Heart right ventricle (tissue), 16 donors: Measurements from ENCODE around the gene RGL1. TPM values are rescaled to one million over a fixed set of nuclear protein-coding genes. Genes with fewer than 3 reads are reported as not detected.

Experiments
- ATAC-seq, 8 donors: fragments of 200-7000 bp; cut with Tn5 transposase; one replicate each; pipeline ENCODE4 v1.9.1; 2020; ENCODE audit warnings: mild to moderate bottlenecking in 8 of 8, moderate library complexity in 8 of 8, moderate number of reproducible peaks in 1 of 8
- DNase-seq, 2 donors: peaks; one replicate each; pipeline ENCODE4 v3.0.0-alpha.2; 2020
- H3K27ac ChIP-seq, 10 donors: fragments of 200-600 bp; sonication (generic) in 2 of 10; one replicate each; pipeline versions ENCODE4 v1.5.0 to v1.8.0; 2020 to 2022; ENCODE audit warnings: mild to moderate bottlenecking in 3 of 10
- H3K27me3 ChIP-seq, 7 donors: fragments of 200-600 bp; one replicate each; pipeline ENCODE4 v1.8.0; 2021 to 2022; ENCODE audit warnings: mild to moderate bottlenecking in 2 of 7
- H3K36me3 ChIP-seq, 9 donors: fragments of 200-600 bp; sonication (generic) in 1 of 9; one replicate each; pipeline versions ENCODE4 v1.5.0 to v1.8.0; 2020 to 2022; ENCODE audit warnings: mild to moderate bottlenecking in 2 of 9
- H3K4me1 ChIP-seq, 9 donors: fragments of 200-600 bp; sonication (generic) in 1 of 9; one replicate each; pipeline versions ENCODE4 v1.5.0 to v1.8.0; 2020 to 2022; ENCODE audit warnings: mild to moderate bottlenecking in 4 of 9
- H3K4me3 ChIP-seq, 10 donors: fragments of 200-600 bp; sonication (generic) in 2 of 10; one replicate each; pipeline versions ENCODE4 v1.5.0 to v1.8.0; 2020 to 2022; ENCODE audit warnings: mild to moderate bottlenecking in 7 of 10, moderate library complexity in 2 of 10
- H3K9me3 ChIP-seq, 11 donors: fragments of 200-600 bp in 10 of 11; sonication (generic) in 2 of 11; one replicate each; pipeline versions ENCODE4 v1.5.0 to v1.8.0; 2013 to 2022; ENCODE audit warnings: mild to moderate bottlenecking in 2 of 11, control low read depth in 1 of 11, moderate library complexity in 1 of 11
- CTCF ChIP-seq, 9 donors: fragments of 200-600 bp; sonication (generic) in 2 of 9; IDR thresholded peaks; one replicate each; pipeline versions ENCODE4 v1.5.0 to v1.8.0; 2021 to 2022; ENCODE audit warnings: antibody characterized with exemption in 9 of 9, mild to moderate bottlenecking in 5 of 9, moderate library complexity in 1 of 9
- WGBS, 2 donors: extraction: QIAGEN DNeasy Blood & Tissue Kit; methylation state at CpG; one replicate each; pipeline ENCODE4 v1.1.7; 2013; ENCODE audit warnings: inconsistent platforms in 1 of 2; 5-methylcytosine and 5-hydroxymethylcytosine counted together
- intact Hi-C, 10 donors: fragments of 100-400 bp; cut with DNase I; formaldehyde crosslinking; loops; one replicate each; pipeline versions ENCODE4 v1.11.1 to v1.14.2; 2022
- polyA plus RNA-seq, 2 donors: library from polyadenylated mRNA; stranded (reverse); fragments of 200-250 nt; gene quantifications; one replicate each; pipeline ENCODE4 v1.2.3, GENCODE V29; 2013
- total RNA-seq, 10 donors: library from RNA; stranded (reverse); fragmentation: NEBNext Ultra II Directional in 3 of 10; extraction: Animal tissue kit (Norgen Biotek cat#: 25700) in 3 of 10; gene quantifications; one replicate each; pipeline versions ENCODE4 v1.2.1 to v1.2.4, GENCODE V29; 2021 to 2023
- donor health status: Arrhythmogenic right ventricular cardiomyopathy.
- donor health status: ischemic (EF 13 %, LVEDD 7.1; RV severe dilation, severe dysfunction).
- donor health status: healthy with polysubstance abuse.
- donor health status: DM: no; HTN: yes; CAD: no.
- donor health status: DM: no; HTN: no; CAD: no.
- donor health status: ischemic (EF 25% LVEDD 6.9; RV normal size, moderate dysfunction).
- donor health status: ischemic (EF 25% LVEDD 5.7; RV mildly dilated, moderate dysfunction).
- donor health status: healthy.
- donor health status: DM: yes; HTN: yes; CAD: no.
- donor health status: Ischemic cardiomyopathy.
- donor health status: ischemic (EF 35%, LVEDD 5.7; RV mildly dilated, moderate dysfunction).
- donor health status: nonischemic (EF 11% LVEDD 7.7; RV severe dilation, severe dysfunction).
- donor health status: DM: yes; HTN: yes; CAD: no.
- donor health status: PGD.
- donor health status: ischemic (EF 29% LVEDD 5.4; RV normal size, mild dysfunction).
- donor health status: nonischemic (EF 23%, LVEDD 6.1; RV moderate dilation, normal function).

RGL1 gene
- total and polyA plus RNA-seq, 12 donors = 3.8 to 33.4 (median 18.4) TPM

DNA sequence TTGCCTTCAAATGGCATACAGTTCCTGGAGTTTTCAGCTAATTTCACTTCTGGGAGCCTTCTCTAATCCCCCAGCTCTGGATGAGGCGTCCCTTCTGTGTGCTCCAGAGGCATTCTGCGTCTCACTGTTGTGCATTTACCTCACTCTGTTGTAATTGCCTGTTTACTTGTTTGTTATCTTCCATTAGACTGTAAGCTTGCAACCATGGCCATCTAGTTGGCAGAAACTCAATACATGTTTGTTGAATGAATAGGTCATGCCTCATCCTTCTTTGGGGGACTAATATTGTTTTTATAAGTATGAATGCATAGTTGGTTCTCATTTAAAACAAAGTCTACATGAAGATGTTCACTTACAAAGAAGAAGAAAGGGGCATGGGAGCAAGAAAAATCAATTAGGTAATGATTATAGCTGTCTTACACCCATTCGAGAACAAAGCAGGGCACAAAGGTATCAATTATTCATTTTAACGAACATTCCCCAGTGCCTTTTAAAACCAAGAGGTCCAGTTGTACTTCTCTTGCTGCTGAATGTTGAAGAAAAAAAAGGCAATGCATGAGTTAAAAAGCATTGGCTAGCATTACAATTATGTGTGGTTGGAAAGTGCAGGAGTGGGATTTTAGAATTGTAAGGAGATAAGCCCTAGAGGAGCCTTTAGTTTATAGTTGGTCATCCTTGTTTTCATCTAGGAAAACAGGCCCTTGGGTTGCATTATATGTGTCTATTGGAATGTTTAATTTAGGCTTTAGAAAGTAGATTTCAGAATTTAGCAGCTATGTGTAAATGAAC, 6.0 kb downstream of the RGL1 start:
- Histone ChIP-seq H3K4me3 (peak overlapping the region in 1 of 10 donors; percentile 20), H3K4me1 (peaks cover 0 to 99% (median 84%) of the 10 kb centered on the region in 9 donors), H3K27ac (peak overlapping the region in 1 of 10 donors; percentile 29), H3K27me3 (no peaks in the 10 kb centered on the region), H3K9me3 (no peaks in the 10 kb centered on the region), H3K36me3 (peaks cover 0 to 11% (median 0%) of the 10 kb centered on the region in 9 donors)
- DNase-seq (no peak), ATAC-seq (no peak)
- WGBS, 2 donors = 86 to 88% methylated on average over 4 of the region's 4 CpGs
- intact Hi-C loops = loop anchor here in 1 of 10 donors (5.0 kb wide), 1 partner anchor 81 kb away; no protein-coding TSS in a partner anchor
- TF ChIP-seq CTCF (IDR thresholded peaks at IDR 0.05) = no peak

DNA sequence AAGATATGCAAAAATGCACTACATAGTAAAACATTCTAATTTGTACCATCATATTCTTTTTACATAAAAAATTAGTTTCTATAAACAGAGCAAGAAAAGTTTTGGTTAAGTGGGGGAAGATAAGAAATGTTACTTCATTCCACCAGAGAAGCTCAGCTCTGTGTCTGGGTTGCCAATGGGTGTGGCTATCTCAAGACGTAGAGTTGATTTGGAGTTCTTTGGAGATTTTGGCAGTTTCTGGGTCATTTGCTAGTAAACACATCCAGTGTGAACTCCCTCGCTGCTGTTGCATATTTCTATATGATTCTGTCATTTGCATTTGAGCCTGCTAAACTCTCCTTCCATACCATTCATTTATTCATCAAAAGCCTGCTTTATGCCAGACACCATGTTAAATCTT, 7.2 kb downstream of the RGL1 start:
- 64 to 74% methylated on average over 2 of the region's 2 CpGs for WGBS, 2 donors
- ATAC-seq (peak in 1 of 8 donors; percentile 25), DNase-seq (no peak)
- Histone ChIP-seq H3K27ac (peak overlapping the region in 2 of 10 donors; percentile 15 to 33), H3K4me1 (peaks cover 0 to 99% (median 85%) of the 10 kb centered on the region in 9 donors), H3K36me3 (peaks cover 0 to 11% (median 0%) of the 10 kb centered on the region in 9 donors), H3K27me3 (no peaks in the 10 kb centered on the region), H3K9me3 (no peaks in the 10 kb centered on the region), H3K4me3 (peak overlapping the region in 1 of 10 donors; percentile 2)
- intact Hi-C loops = loop anchor here in 1 of 10 donors (5.0 kb wide), 1 partner anchor 80 kb away; no protein-coding TSS in a partner anchor
- TF ChIP-seq CTCF (IDR thresholded peaks at IDR 0.05) = no peak

DNA sequence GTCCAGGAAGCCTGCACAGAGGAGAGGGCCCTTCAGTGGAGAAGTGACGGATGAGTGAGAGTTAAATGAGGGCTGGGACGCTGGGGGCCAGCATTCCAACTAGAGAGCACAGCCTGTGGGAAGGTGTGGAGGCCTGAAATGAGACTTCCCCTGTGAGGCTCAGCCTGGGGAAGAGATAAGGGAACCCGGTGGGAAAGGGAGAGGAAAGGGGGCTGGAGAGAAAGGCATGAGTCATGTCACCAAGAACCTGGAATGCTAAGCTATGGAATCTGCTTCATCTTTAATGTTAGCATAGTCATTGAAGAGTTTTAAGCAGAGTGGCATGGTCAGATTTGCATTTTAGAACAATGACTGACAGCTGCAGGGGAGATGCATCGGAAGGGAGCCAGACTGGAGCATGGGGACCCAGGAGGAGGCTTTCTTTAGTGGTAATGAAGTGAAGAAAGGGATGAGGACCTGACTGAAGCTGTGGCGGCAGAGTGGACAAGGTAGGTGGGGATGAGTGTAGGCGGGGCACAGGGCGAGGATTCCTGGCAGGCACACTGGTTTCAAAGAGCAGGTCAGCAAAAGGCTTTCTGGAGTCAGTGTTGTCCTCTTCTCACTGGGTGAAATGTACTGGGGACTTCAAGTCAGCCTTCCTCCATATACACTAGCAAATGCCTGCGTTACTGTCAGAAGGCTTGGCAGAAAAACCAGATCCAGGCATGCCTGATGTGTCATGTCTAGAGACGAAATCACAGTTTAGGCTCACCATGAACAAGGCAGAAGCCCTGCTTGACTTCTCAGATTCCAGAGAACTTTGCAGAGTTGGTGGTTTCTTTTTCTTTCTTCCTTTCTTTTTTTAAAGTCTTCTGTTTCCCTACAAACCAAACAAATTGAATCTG, 8.0 kb downstream of the RGL1 start:
- no peak for DNase-seq
- peaks cover 4 to 99% (median 85%) of the 10 kb centered on the region in 9 donors for H3K4me1 ChIP-seq
- ATAC-seq = peak in 6 of 8 donors; percentile 20 to 70 (median 46)
- peak overlapping the region in 5 of 10 donors; percentile 5 to 41 (median 33) for H3K27ac ChIP-seq
- TF ChIP-seq CTCF (IDR thresholded peaks at IDR 0.05) = no peak
- 42 to 48% methylated on average over 9 of the region's 9 CpGs for WGBS, 2 donors
- intact Hi-C loops = loop anchor here in 1 of 10 donors (5.0 kb wide), 1 partner anchor 79 kb away; no protein-coding TSS in a partner anchor
- no peaks in the 10 kb centered on the region for H3K9me3 ChIP-seq
- peak overlapping the region in 1 of 10 donors; percentile 2 for H3K4me3 ChIP-seq
- peaks cover 0 to 11% (median 0%) of the 10 kb centered on the region in 9 donors for H3K36me3 ChIP-seq
- no peaks in the 10 kb centered on the region for H3K27me3 ChIP-seq
